HG02943 (cell line): ENCODE results near the gene NT5C3B.
A peak's percentile ranks its signal among the peaks of the same experiment; 100 is the strongest.
"Not testable (repeated sequence)": the region's sequence is repeated elsewhere in the genome, so short reads cannot be mapped to it uniquely, and the experiment has no call there.

Experiments used
- ATAC-seq: cut with Tn5 transposase; IDR thresholded peaks from one replicate; pipeline ENCODE4 v1.9.1; 2021; ENCODE audit warnings: mild to moderate bottlenecking, low read depth, moderate library complexity; ENCODE audit not compliant: unreplicated experiment

Gene NT5C3B

DNA sequence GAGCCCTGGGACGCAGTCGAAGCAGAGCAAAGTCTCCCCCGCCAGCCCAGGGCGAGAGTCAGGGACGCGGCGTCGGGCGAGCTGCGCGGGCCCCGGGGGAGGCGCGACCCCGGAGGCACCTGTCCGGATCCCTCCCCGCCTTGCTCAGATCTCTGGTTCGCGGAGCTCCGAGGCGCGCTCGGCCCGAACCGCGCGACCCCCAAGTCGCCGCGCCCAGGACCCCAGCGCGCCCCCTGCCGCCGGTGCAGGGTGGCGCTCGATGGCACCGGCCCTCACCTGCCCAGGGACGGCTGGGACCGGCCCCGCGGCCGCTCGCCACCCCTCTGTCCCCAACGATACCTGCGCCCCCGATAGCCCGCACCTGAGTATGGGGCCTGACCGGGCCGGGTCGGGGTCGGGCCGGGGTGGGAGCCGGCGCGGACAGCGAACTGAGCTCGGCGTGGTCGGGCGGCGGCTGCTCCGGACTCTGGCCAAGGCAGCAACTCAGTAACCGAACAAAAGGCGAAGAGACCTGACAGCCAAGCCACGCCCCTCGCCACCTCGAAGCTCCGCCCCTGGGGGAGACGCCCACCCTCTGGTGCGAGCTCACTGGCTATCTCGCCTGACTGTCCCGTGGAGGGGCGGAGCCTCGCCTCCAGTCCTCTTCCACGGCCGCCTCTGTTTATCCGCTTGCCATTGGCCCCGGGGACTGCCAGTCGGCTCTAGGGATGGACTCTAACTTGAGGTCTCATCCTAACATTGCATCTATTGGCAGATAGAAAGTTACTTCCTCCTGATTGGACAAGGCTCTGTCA lies 49.6 kb downstream of the NT5C3B start, which contains the start of gene JUP:
JUP (minus strand) TSS at position 485 of the 794 bp plus-strand sequence. CDS start 14,857 bp downstream, outside the sequence.
- ATAC-seq, result peak; percentile 70

DNA sequence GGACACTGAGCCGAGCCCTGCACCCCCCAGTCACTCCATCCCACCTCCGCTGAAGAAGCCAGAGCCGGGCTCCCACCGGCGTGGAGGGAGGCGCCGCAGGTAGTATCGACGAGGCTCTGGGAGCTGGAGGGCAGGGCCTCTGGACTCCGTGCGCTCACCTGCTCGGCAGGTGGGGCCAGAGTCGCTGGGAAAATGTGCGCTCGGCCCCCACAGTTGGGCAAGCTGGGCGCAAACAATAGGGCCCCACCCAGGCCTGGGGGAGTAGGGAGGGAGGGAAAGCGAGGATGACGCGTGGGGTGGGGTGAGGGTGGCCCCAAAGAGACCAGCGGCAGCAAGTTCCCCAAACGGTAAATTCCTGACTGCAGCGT lies 50.2 kb downstream of the NT5C3B start:
- ATAC-seq, result no peak

DNA sequence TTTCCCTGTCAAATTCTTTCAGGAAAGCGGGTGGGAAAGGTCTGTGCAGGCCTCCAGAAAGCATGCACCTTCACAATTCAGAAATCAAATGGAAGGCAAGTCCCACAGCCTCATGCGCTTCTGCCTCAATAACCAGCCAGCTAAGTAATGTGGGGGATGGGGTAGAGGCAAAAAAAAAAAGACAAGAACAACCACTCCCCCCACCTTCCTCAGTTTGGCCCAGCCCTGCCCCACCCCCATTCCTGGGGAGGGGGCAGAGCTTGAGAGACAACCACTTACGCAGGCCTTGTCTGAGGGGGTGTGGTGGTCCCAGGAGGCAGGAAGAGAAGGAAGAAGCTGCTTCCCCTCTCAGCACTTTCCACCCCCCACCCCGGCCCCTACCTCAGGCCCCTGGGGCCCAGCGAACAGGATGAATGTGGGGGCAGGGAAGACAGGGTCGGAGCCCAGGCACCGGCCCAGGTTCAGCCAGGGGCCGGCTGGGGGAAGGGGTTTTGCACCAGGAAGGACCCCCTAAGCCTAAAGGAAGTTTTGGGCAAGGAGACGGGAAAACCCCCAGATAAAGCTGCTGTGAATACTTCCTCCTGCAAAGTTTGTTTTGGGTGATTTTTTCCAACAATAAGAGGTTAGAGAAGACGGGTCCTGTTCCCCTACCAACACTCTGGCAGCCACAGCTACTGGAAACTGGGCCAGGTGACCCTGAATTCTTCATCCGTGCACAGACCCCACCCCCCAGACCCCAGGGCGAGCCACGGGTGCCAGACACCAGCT lies 50.8 kb downstream of the NT5C3B start:
- ATAC-seq, result no peak

DNA sequence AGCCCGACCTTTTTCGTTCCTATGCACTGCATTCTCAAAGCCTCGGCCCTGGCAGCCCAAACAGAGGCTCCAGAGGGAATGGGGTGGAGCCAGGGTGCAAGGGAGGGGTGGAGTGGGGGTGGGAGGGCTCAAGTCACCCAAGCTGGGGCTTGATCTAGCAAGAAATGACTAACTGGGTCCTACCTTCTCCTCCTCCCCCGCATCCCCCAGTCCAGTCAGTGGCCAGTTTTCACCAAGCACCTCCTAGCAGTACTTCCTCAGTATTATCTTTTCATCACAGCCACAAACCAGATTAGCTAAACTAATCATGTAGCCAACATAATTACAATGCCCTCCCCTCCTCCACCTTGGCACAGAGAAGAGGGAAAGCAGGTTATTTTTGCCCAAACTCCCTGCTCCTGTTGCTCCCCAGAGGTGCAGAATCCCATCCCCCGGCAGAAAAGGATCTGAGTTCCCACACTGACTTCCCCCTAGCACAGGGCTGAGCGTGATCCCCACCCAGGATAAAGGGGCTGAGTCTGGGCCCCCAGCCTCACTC lies 51.8 kb downstream of the NT5C3B start:
- ATAC-seq, result no peak

DNA sequence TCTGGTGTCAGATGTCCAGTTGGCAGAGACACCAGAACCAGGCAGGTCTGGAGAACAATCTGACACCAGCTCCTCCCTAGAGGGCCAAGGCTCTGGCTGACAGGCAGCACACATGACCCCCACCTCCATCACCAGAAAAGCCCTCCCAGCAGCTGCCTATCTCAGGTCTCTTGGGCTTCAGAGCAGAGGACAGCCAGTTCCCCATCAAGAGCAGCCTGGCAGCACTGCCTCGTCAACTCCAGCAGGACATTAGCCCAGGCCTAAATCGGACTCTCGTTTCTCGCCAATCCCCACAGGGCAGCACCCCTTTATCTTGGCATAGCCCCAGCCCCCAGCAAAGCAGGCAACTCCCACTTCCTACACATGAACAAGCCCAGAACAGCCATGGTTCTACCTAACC lies 53.9 kb downstream of the NT5C3B start:
- ATAC-seq, result no peak

DNA sequence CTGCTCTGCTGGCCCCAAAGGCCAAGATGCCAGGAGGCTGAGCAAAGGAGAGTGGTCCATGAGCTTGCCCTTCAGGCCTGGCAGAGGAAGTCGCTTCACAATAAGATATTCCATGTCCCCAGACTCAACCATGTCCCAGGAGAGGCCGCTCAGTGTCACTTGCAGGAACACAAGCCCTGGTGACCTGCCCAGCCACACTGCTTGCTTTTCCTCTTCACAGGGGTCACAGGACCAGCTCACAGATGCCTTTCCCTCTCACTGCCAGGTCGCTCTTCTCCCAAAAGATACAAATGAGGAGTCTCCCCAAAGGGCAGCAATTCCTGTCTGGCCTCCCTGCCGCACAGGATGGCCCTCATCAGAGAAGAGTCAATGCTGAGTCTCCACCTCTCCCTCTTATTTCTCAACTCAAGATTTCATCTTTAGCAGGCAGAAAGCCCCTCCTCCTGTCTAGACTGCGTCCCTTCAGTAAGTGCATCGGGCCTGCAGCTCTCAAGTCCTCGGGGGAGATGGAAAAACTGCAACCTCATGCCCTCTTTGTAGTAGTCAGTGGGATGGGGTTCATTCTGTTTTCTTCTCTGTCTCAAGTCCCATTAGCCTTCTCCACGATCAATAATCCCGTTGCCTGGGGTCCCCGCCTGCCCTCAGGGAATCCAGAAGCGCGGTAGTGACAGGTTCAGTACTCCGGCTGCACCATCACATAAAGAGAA lies 54.5 kb downstream of the NT5C3B start:
- no peak for ATAC-seq

DNA sequence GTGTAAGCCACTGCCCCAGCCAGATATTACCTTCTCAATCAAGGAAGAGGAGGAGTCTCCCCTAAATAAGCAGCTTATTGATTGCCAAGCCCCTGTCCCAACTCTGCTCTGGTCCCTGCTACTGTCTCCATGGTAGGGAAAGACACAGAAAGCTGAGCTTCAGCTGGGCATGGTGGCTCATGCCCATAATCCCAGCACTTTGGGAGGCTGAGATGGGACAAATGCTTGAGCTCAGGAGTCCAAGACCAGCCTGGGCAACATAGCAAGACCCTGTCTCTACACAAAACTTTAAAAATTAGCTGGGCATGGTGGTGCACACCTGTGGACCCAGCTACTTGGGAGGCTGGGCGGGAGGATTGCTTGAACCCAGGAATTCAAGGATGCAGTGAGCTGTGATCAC lies 56.1 kb downstream of the NT5C3B start:
- ATAC-seq, result no peak

DNA sequence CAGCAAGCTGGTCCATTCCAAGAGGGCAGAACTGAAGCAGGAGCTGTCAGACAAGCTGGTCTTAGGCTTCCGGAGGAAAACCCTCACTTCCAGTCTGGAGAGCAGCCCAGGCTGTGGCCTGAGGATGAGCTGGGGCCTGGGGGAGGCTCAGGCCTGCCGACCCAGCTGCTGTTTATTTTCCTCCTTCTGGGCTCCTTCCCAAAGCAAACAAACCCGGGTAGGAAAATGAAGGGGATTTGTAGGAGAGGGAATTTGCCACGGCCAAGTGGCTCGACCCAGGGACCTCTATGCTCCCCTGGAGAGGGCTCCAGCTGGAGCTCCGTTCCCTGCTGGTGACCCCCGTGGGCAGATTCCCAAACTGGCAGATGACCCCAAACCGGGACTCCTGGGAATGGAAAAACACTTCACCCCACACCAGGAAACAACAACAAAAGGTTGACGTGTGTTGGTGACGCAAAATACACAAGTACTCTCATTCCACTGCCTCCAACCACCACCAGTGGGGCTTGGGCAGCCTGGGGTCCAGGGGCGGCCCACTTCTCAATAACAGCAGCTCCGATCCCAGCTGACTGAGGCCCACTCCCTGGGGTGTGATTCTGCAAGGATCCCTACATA lies 58.4 kb downstream of the NT5C3B start:
- ATAC-seq, result no peak

DNA sequence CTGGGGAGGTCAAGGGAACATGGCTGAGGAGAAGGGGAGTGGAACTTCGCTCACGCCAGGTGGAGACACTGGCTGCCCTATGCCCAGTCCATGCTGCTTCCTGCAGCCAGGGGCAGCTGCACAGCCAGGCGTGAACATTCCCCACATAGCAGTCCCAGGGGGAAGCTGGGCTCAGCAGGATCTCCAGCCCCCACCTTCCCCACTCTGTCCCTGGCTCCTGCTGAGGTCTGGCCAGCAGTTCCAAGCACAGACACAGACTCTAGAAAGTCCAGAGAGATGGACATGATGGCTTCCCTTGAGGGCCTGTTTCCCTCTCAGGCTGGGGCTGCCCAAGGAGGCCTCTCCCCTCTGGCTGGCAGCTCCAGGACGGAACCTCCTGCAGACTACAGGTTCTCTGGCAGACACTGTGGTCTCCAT lies 58.9 kb downstream of the NT5C3B start:
- ATAC-seq, result no peak

DNA sequence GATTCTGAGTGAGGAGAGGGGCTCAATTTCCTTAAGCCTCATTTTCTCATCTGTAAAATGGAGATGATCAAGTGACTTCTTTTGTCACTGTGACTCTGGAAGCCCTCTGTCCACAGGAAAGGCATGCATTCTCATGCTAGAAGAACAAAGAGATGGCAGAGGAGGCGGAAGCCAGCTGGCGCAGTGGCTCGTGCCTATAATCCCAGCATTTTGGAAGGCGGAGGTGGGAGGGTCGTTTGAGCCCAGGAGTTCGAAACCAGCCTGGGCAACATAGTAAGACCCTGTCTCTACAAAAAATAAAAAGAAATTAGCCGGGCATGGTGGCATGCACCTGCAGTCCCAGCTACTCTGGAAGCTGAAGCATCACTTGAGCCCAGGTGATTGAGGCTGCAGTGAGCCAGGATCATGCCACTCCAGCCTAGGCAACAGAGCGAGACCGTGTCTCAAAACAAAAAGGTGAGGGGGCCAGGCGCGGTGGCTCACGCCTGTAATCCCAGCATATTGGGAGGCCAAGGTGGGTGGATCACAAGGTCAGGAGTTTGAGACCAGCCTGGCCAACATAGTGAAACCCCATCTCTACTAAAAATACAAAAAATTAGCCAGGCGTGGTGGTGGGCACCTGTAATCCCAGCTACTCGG lies 59.7 kb downstream of the NT5C3B start:
- not testable (repeated sequence) for ATAC-seq

DNA sequence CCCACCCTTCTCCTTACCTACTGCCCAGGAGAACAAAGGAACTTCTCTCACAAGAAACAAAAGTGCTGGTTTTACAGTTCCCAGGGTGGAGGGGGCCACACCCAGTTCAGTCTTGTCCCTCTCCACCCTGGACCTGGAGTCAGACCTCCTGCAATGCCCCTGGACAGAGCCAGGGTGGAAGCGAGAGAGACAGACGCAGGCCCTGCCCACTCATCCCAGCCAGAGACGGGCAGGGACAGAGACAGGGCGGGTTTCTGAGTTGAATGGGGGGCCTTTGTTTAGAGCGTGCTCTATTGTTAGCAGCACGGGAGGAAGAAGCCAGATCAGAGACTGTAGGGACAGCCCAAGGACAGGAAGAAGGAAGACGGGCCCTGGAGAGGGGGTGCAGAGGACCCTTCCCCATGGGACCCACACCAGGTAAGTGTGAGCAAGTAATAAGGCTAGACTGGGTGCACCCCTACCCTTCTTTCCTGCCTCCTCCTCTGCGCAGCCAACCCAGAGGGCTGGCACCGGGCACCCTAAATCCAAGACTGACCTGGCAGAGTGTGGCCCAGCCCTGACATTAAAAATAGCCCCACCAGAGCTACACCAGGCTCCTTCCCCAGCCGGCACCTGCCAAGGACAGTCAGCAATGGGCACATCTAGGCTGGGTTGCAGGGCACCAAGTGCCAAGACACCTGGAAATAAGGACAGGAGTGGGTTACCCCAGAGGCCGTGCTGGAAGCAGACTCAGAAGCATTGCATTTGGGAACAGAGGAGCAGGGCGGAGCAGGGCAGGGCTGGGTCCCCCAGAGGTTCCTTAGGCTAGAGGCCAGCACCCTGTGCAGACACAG lies 60.4 kb downstream of the NT5C3B start:
- ATAC-seq, result no peak
